ENCODE measurements around the gene CST9.

- no peak for TF ChIP-seq CTCF (IDR thresholded peaks at IDR 0.05)
- no peak for TF ChIP-seq POLR2A (IDR thresholded peaks at IDR 0.05)
- no peak for TF ChIP-seq EP300 (IDR thresholded peaks at IDR 0.05)
Measured at GRCh38 chr20:23574977-23575376, 30.7 kb downstream of the CST9 start.
